ENCODE data around the gene ANTXR1.

ANTXR1 gene

GRCh38 chr2:69178756-69179155 is 165.8 kb downstream of the ANTXR1 start:
- no peak for TF ChIP-seq CTCF (IDR thresholded peaks at IDR 0.05; ENCODE audit: control insufficient read depth, extremely low read depth, insufficient read depth)
- DNase-seq (ENCODE audit: low read depth) = no peak
- H3K4me3 ChIP-seq (ENCODE audit: low read depth, low read length) = no peak overlapping the region

- H3K4me3 ChIP-seq (ENCODE audit: low read depth, low read length) = no peak overlapping the region
- TF ChIP-seq CTCF (IDR thresholded peaks at IDR 0.05; ENCODE audit: control insufficient read depth, extremely low read depth, insufficient read depth) = no peak
- no peak for DNase-seq (ENCODE audit: low read depth)
Observed at GRCh38 chr2:69180227-69180626, 167.2 kb downstream of the ANTXR1 start.

GRCh38 chr2:69180974-69181373 is 168.0 kb downstream of the ANTXR1 start:
- DNase-seq (ENCODE audit: low read depth) = no peak
- TF ChIP-seq CTCF (IDR thresholded peaks at IDR 0.05; ENCODE audit: control insufficient read depth, extremely low read depth, insufficient read depth) = no peak
- H3K4me3 ChIP-seq (ENCODE audit: low read depth, low read length) = no peak overlapping the region

GRCh38 chr2:69181806-69182427 is 168.9 kb downstream of the ANTXR1 start:
- no peak overlapping the region for H3K4me3 ChIP-seq (ENCODE audit: low read depth, low read length)
- DNase-seq (ENCODE audit: low read depth) = no peak
- no peak for TF ChIP-seq CTCF (IDR thresholded peaks at IDR 0.05; ENCODE audit: control insufficient read depth, extremely low read depth, insufficient read depth)

- no peak overlapping the region for H3K4me3 ChIP-seq (ENCODE audit: low read depth, low read length)
- TF ChIP-seq CTCF (IDR thresholded peaks at IDR 0.05; ENCODE audit: control insufficient read depth, extremely low read depth, insufficient read depth) = no peak
- DNase-seq (ENCODE audit: low read depth) = no peak
Observed at GRCh38 chr2:69183659-69184058, 170.7 kb downstream of the ANTXR1 start.

- no peak overlapping the region for H3K4me3 ChIP-seq (ENCODE audit: low read depth, low read length)
- no peak for TF ChIP-seq CTCF (IDR thresholded peaks at IDR 0.05; ENCODE audit: control insufficient read depth, extremely low read depth, insufficient read depth)
- no peak for DNase-seq (ENCODE audit: low read depth)
Observed at GRCh38 chr2:69184224-69184623, 171.2 kb downstream of the ANTXR1 start.

GRCh38 chr2:69185807-69186206 is 172.8 kb downstream of the ANTXR1 start:
- no peak for TF ChIP-seq CTCF (IDR thresholded peaks at IDR 0.05; ENCODE audit: control insufficient read depth, extremely low read depth, insufficient read depth)
- DNase-seq (ENCODE audit: low read depth) = no peak
- H3K4me3 ChIP-seq (ENCODE audit: low read depth, low read length) = no peak overlapping the region
